ENCODE measurements around the gene OCRL. TPM values are rescaled to one million over a fixed set of nuclear protein-coding genes. Genes with fewer than 3 reads are reported as not detected.

OCRL gene
- total RNA-seq, 1 experiment from 2014 or later, result 8.1 TPM

Small RNA genes lying within 50 kb of the gene (small RNA-seq; reads per million reads assigned to genes)
- not detected for gene RF01169

Other genes starting within 250 kb of the OCRL start
- not detected in 2 replicates for gene SMARCA1, start 16.8 kb upstream of the OCRL start, total RNA-seq (2014; rRNA removed; shearing (Covaris generic); ENCODE audit: low replicate concordance)
- gene APLN, start 114.7 kb downstream of the OCRL start, total RNA-seq (2014; rRNA removed; shearing (Covaris generic); ENCODE audit: low replicate concordance), result not detected in 2 replicates
- gene XPNPEP2, start 198.7 kb downstream of the OCRL start, total RNA-seq (2014; rRNA removed; shearing (Covaris generic); ENCODE audit: low replicate concordance), result not detected in 2 replicates
- 63.0 and 103 TPM in 2 replicates for gene SASH3, start 239.7 kb downstream of the OCRL start, total RNA-seq (2014; rRNA removed; shearing (Covaris generic); ENCODE audit: low replicate concordance)